ENCODE measurements around the gene CD300LB. TPM values are rescaled to one million over a fixed set of nuclear protein-coding genes. Genes with fewer than 3 reads are reported as not detected.

Gene CD300LB
- total RNA-seq, 1 donor from 2014 or later: not detected

GRCh38 chr17:74525465-74525725 is 5.9 kb downstream of the CD300LB start:
- Histone ChIP-seq H3K9ac (ENCODE audit: low read length) (no peak overlapping the region), H3K27ac (ENCODE audit: low read depth, low read length) (no peak overlapping the region), H4K20me1 (ENCODE audit: insufficient read depth, low read length) (no peaks in the 10 kb centered on the region), H3K36me3 (ENCODE audit: insufficient read depth, low read length) (no peaks in the 10 kb centered on the region), H3K4me3 (ENCODE audit: insufficient read depth, low read depth, low read length) (no peak overlapping the region), H3K27me3 (ENCODE audit: insufficient read depth, low read length) (no peaks in the 10 kb centered on the region), H3K4me1 (ENCODE audit: insufficient read depth, low read length) (no peaks in the 10 kb centered on the region), H2AFZ (ENCODE audit: low read depth, low read length) (no peak overlapping the region), H3K79me2 (ENCODE audit: insufficient read depth, low read length) (no peaks in the 10 kb centered on the region), H3K4me2 (ENCODE audit: low read length) (no peak overlapping the region), H3K9me3 (ENCODE audit: insufficient read depth, low read depth, low read length) (peaks cover 3% of the 10 kb centered on the region)
- Mint-ChIP-seq H3K4me3 (ENCODE audit: unreplicated experiment) (no peak overlapping the region), H3K9me3 (ENCODE audit: unreplicated experiment) (peaks cover 8% of the 10 kb centered on the region), H3K27ac (ENCODE audit: unreplicated experiment) (no peak overlapping the region), H3K27me3 (ENCODE audit: low read depth, unreplicated experiment) (peaks cover 77% of the 10 kb centered on the region), H3K36me3 (ENCODE audit: low read depth, unreplicated experiment) (no peaks in the 10 kb centered on the region), H3K4me1 (ENCODE audit: low read depth, unreplicated experiment) (no peaks in the 10 kb centered on the region)
- no peak for DNase-seq (ENCODE audit: low read depth)
- TF ChIP-seq EZH2 (IDR thresholded peaks at IDR 0.05; ENCODE audit: insufficient read depth, low read length): no peak
- TF ChIP-seq, protein P1, sequence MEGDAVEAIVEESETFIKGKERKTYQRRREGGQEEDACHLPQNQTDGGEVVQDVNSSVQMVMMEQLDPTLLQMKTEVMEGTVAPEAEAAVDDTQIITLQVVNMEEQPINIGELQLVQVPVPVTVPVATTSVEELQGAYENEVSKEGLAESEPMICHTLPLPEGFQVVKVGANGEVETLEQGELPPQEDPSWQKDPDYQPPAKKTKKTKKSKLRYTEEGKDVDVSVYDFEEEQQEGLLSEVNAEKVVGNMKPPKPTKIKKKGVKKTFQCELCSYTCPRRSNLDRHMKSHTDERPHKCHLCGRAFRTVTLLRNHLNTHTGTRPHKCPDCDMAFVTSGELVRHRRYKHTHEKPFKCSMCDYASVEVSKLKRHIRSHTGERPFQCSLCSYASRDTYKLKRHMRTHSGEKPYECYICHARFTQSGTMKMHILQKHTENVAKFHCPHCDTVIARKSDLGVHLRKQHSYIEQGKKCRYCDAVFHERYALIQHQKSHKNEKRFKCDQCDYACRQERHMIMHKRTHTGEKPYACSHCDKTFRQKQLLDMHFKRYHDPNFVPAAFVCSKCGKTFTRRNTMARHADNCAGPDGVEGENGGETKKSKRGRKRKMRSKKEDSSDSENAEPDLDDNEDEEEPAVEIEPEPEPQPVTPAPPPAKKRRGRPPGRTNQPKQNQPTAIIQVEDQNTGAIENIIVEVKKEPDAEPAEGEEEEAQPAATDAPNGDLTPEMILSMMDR (IDR thresholded peaks at IDR 0.05; ENCODE audit: insufficient read depth, low read depth, low read length): no peak
- no peak for FAIRE-seq

GRCh38 chr17:74524653-74525464 is 6.4 kb downstream of the CD300LB start:
- Histone ChIP-seq H3K36me3 (ENCODE audit: insufficient read depth, low read length) (no peaks in the 10 kb centered on the region), H3K4me3 (ENCODE audit: insufficient read depth, low read depth, low read length) (no peak overlapping the region), H3K4me1 (ENCODE audit: insufficient read depth, low read length) (no peaks in the 10 kb centered on the region), H3K9ac (ENCODE audit: low read length) (no peak overlapping the region), H3K9me3 (ENCODE audit: insufficient read depth, low read depth, low read length) (peaks cover 3% of the 10 kb centered on the region), H3K4me2 (ENCODE audit: low read length) (no peak overlapping the region), H3K27ac (ENCODE audit: low read depth, low read length) (no peak overlapping the region), H3K27me3 (ENCODE audit: insufficient read depth, low read length) (no peaks in the 10 kb centered on the region), H2AFZ (ENCODE audit: low read depth, low read length) (no peak overlapping the region), H3K79me2 (ENCODE audit: insufficient read depth, low read length) (no peaks in the 10 kb centered on the region), H4K20me1 (ENCODE audit: insufficient read depth, low read length) (no peaks in the 10 kb centered on the region)
- no peak for DNase-seq (ENCODE audit: low read depth)
- H3K27ac Mint-ChIP-seq (ENCODE audit: unreplicated experiment): no peak overlapping the region
- FAIRE-seq: no peak
- no peak overlapping the region for H3K4me3 Mint-ChIP-seq (ENCODE audit: unreplicated experiment)
- no peaks in the 10 kb centered on the region for H3K4me1 Mint-ChIP-seq (ENCODE audit: low read depth, unreplicated experiment)
- H3K9me3 Mint-ChIP-seq (ENCODE audit: unreplicated experiment): peaks cover 10% of the 10 kb centered on the region
- H3K36me3 Mint-ChIP-seq (ENCODE audit: low read depth, unreplicated experiment): no peaks in the 10 kb centered on the region
- no peak for TF ChIP-seq EZH2 (IDR thresholded peaks at IDR 0.05; ENCODE audit: insufficient read depth, low read length)
- TF ChIP-seq, protein P1 (IDR thresholded peaks at IDR 0.05; ENCODE audit: insufficient read depth, low read depth, low read length): no peak
- peaks cover 72% of the 10 kb centered on the region for H3K27me3 Mint-ChIP-seq (ENCODE audit: low read depth, unreplicated experiment)

DNA sequence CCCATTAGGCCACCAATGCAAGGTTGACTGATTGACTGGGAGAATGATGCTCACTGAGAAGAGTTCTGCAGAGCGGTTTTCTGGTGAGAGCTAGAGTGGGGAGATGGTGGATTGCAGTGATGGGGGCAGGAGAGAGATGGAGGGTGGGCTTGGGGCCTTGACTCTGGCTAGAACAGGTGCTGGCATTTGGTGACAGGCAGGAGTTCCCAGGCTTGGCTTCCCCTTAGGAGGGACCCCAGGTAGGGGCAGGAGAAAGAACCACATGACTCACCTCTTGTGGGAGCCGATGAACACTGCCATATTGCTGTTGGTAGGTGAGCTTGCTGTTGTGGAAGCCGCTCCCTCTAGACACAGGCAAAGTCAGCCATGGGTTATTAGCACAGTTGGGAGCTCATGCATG is 8.0 kb downstream of the CD300LB start:
- H3K27ac ChIP-seq (ENCODE audit: low read depth, low read length): no peak overlapping the region
- H2AFZ ChIP-seq (ENCODE audit: low read depth, low read length): no peak overlapping the region
- H3K9me3 ChIP-seq (ENCODE audit: insufficient read depth, low read depth, low read length): peaks cover 3% of the 10 kb centered on the region
- Mint-ChIP-seq H3K4me3 (ENCODE audit: unreplicated experiment) (no peak overlapping the region), H3K27ac (ENCODE audit: unreplicated experiment) (no peak overlapping the region), H3K27me3 (ENCODE audit: low read depth, unreplicated experiment) (peaks cover 59% of the 10 kb centered on the region), H3K9me3 (ENCODE audit: unreplicated experiment) (peaks cover 10% of the 10 kb centered on the region), H3K4me1 (ENCODE audit: low read depth, unreplicated experiment) (no peaks in the 10 kb centered on the region), H3K36me3 (ENCODE audit: low read depth, unreplicated experiment) (no peaks in the 10 kb centered on the region)
- H3K4me1 ChIP-seq (ENCODE audit: insufficient read depth, low read length): no peaks in the 10 kb centered on the region
- no peaks in the 10 kb centered on the region for H4K20me1 ChIP-seq (ENCODE audit: insufficient read depth, low read length)
- H3K27me3 ChIP-seq (ENCODE audit: insufficient read depth, low read length): no peaks in the 10 kb centered on the region
- H3K79me2 ChIP-seq (ENCODE audit: insufficient read depth, low read length): no peaks in the 10 kb centered on the region
- H3K4me2 ChIP-seq (ENCODE audit: low read length): no peak overlapping the region
- no peak for DNase-seq (ENCODE audit: low read depth)
- no peak overlapping the region for H3K9ac ChIP-seq (ENCODE audit: low read length)
- H3K36me3 ChIP-seq (ENCODE audit: insufficient read depth, low read length): no peaks in the 10 kb centered on the region
- no peak overlapping the region for H3K4me3 ChIP-seq (ENCODE audit: insufficient read depth, low read depth, low read length)
- FAIRE-seq: no peak
- TF ChIP-seq EZH2 (IDR thresholded peaks at IDR 0.05; ENCODE audit: insufficient read depth, low read length): no peak
- TF ChIP-seq, protein P1 (IDR thresholded peaks at IDR 0.05; ENCODE audit: insufficient read depth, low read depth, low read length): no peak

Data from astrocyte (in vitro differentiated cells and primary cell).